SK-N-SH treated with all-trans-retinoic acid at 6 μM for 48 hours (cell line): ENCODE results near the gene ARSJ.

Experiments used
- ATAC-seq: fragments of 200-7000 bp; cut with Tn5 transposase; 3 replicates; pipeline ENCODE4 v1.9.1; 2020; ENCODE audit warnings: mild to moderate bottlenecking, moderate library complexity
- BACH2 ChIP-seq: fragments of 250-450 bp; sonication (Bioruptor Pico); IDR thresholded peaks from 2 replicates; pipeline ENCODE4 v1.9.0; 2021; ENCODE audit warnings: mild to moderate bottlenecking, borderline replicate concordance
- CSDC2 ChIP-seq: fragments of 250-450 bp; sonication (Bioruptor Pico); IDR thresholded peaks from 2 replicates; pipeline ENCODE4 v1.5.0; 2020; ENCODE audit warnings: mild to moderate bottlenecking, moderate library complexity
- ESRRG ChIP-seq: fragments of 250-450 bp; sonication (Bioruptor Pico); IDR thresholded peaks from 2 replicates; pipeline ENCODE4 v1.6.1; 2021; ENCODE audit warnings: mild to moderate bottlenecking
- GLIS3 ChIP-seq: fragments of 250-450 bp; sonication (Bioruptor Pico); IDR thresholded peaks from 2 replicates; pipeline ENCODE4 v1.5.0; 2020; ENCODE audit warnings: mild to moderate bottlenecking, moderate library complexity
- ISL1 ChIP-seq: fragments of 250-450 bp; sonication (Bioruptor Pico); IDR thresholded peaks from 2 replicates; pipeline ENCODE4 v2.1.2; 2022; ENCODE audit warnings: mild to moderate bottlenecking, moderate library complexity
- OSR1 ChIP-seq: fragments of 250-450 bp; sonication (Bioruptor Pico); IDR thresholded peaks from 2 replicates; pipeline ENCODE4 v1.8.0; 2022; ENCODE audit warnings: moderate library complexity, mild to moderate bottlenecking, inconsistent platforms
- PPARA ChIP-seq: fragments of 250-450 bp; sonication (Bioruptor Pico); IDR thresholded peaks from 2 replicates; pipeline ENCODE4 v1.5.0; 2020; ENCODE audit warnings: mild to moderate bottlenecking, borderline replicate concordance
- RARB ChIP-seq: fragments of 250-450 bp; sonication (Bioruptor Pico); IDR thresholded peaks from 2 replicates; pipeline ENCODE4 v1.8.0; 2021; ENCODE audit warnings: mild to moderate bottlenecking, moderate library complexity
- SNAI2 ChIP-seq: fragments of 250-450 bp; sonication (Bioruptor Pico); IDR thresholded peaks from 2 replicates; pipeline ENCODE4 v1.5.0; 2020; ENCODE audit warnings: mild to moderate bottlenecking, moderate library complexity
- TCF4 ChIP-seq: fragments of 250-450 bp; sonication (Bioruptor Pico); IDR thresholded peaks from 2 replicates; pipeline ENCODE4 v1.8.0; 2021; ENCODE audit warnings: mild to moderate bottlenecking, moderate library complexity, borderline replicate concordance
- ZC3H10 ChIP-seq: fragments of 250-450 bp; sonication (Bioruptor Pico); IDR thresholded peaks from 2 replicates; pipeline ENCODE4 v1.5.1; 2021; ENCODE audit warnings: mild to moderate bottlenecking, moderate library complexity
- ZFP3 ChIP-seq: fragments of 250-450 bp; sonication (Bioruptor Pico); IDR thresholded peaks from 2 replicates; pipeline ENCODE4 v1.5.0; 2020; ENCODE audit warnings: mild to moderate bottlenecking, moderate library complexity
- ZFP30 ChIP-seq: fragments of 450-650 bp; formaldehyde crosslinking; IDR thresholded peaks from 2 replicates; pipeline ENCODE4 v1.5.0; 2022; ENCODE audit warnings: mild to moderate bottlenecking, moderate library complexity
- ZNF565 ChIP-seq: fragments of 450-650 bp; formaldehyde crosslinking; conservative IDR thresholded peaks from 2 replicates; pipeline ENCODE4 v1.5.0; 2020; ENCODE audit warnings: low read depth, mild to moderate bottlenecking, moderate library complexity
- ZNF70 ChIP-seq: fragments of 450-650 bp; formaldehyde crosslinking; IDR thresholded peaks from 2 replicates; pipeline ENCODE4 v1.5.0; 2020; ENCODE audit warnings: mild to moderate bottlenecking, moderate library complexity
- ZNF8 ChIP-seq: fragments of 450-650 bp; formaldehyde crosslinking; IDR thresholded peaks from 2 replicates; pipeline ENCODE4 v1.5.0; 2020; ENCODE audit warnings: mild to moderate bottlenecking, moderate library complexity
- TF ChIP-seq, protein P1 (sequence below): fragments of 250-450 bp; sonication (Bioruptor Pico); IDR thresholded peaks from 2 replicates; pipeline ENCODE4 v1.5.0; 2020; ENCODE audit warnings: mild to moderate bottlenecking, moderate library complexity
- TF ChIP-seq, protein P2 (sequence below): fragments of 250-450 bp; sonication (Bioruptor Pico); IDR thresholded peaks from 2 replicates; pipeline ENCODE4 v1.5.1; 2021; ENCODE audit warnings: mild to moderate bottlenecking, moderate library complexity
- TF ChIP-seq, protein P3 (sequence below): fragments of 250-450 bp; sonication (Bioruptor Pico); IDR thresholded peaks from 2 replicates; pipeline ENCODE4 v1.8.0; 2021; ENCODE audit warnings: low read depth, mild to moderate bottlenecking, moderate library complexity, borderline replicate concordance
- TF ChIP-seq, protein P4 (sequence below): fragments of 250-450 bp; sonication (Bioruptor Pico); IDR thresholded peaks from 2 replicates; pipeline ENCODE4 v1.5.1; 2020; ENCODE audit warnings: low read depth, mild to moderate bottlenecking, moderate library complexity

The ARSJ gene

DNA sequence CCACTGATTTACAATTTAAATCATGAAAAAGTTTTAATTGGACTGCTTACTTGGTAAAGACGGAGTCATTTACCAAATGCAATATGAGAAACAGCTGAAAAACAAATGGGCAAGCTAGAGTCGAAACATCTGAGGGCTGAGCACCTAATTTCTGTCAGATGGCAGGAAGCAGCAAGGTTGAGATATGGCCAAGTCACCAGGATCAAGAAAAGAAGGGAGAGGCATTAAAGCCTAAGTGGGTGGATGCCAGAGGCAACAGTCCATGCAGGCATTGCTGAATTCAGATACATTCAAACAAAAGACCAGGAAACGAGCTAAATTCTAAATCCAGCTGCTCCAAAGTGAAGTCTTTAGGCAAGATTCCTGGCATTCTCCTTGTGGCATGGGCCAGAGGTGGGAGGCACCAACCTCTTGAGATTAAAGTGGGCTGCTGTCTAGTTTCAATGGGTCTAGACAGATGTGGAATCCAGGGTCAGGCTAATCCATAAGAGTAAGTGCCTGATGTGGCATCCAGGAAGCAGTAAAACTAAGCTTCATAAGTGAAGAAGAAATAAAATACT lies 8.0 kb upstream of the ARSJ start:
- TF ChIP-seq ZNF70 (CRISPR knock-in tag) (no peak), ZFP30 (CRISPR knock-in tag) (no peak), ESRRG (CRISPR knock-in tag) (no peak), CSDC2 (no peak), OSR1 (CRISPR knock-in tag) (no peak), ISL1 (CRISPR knock-in tag) (no peak), ZFP3 (CRISPR knock-in tag) (no peak), RARB (no peak), BACH2 (no peak), TCF4 (CRISPR knock-in tag) (no peak), ZC3H10 (no peak), PPARA (CRISPR knock-in tag) (no peak), ZNF8 (CRISPR knock-in tag) (no peak)
- TF ChIP-seq, protein P1, sequence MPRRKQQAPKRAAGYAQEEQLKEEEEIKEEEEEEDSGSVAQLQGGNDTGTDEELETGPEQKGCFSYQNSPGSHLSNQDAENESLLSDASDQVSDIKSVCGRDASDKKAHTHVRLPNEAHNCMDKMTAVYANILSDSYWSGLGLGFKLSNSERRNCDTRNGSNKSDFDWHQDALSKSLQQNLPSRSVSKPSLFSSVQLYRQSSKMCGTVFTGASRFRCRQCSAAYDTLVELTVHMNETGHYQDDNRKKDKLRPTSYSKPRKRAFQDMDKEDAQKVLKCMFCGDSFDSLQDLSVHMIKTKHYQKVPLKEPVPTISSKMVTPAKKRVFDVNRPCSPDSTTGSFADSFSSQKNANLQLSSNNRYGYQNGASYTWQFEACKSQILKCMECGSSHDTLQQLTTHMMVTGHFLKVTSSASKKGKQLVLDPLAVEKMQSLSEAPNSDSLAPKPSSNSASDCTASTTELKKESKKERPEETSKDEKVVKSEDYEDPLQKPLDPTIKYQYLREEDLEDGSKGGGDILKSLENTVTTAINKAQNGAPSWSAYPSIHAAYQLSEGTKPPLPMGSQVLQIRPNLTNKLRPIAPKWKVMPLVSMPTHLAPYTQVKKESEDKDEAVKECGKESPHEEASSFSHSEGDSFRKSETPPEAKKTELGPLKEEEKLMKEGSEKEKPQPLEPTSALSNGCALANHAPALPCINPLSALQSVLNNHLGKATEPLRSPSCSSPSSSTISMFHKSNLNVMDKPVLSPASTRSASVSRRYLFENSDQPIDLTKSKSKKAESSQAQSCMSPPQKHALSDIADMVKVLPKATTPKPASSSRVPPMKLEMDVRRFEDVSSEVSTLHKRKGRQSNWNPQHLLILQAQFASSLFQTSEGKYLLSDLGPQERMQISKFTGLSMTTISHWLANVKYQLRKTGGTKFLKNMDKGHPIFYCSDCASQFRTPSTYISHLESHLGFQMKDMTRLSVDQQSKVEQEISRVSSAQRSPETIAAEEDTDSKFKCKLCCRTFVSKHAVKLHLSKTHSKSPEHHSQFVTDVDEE (CRISPR knock-in tag), result no peak
- TF ChIP-seq, protein P2, sequence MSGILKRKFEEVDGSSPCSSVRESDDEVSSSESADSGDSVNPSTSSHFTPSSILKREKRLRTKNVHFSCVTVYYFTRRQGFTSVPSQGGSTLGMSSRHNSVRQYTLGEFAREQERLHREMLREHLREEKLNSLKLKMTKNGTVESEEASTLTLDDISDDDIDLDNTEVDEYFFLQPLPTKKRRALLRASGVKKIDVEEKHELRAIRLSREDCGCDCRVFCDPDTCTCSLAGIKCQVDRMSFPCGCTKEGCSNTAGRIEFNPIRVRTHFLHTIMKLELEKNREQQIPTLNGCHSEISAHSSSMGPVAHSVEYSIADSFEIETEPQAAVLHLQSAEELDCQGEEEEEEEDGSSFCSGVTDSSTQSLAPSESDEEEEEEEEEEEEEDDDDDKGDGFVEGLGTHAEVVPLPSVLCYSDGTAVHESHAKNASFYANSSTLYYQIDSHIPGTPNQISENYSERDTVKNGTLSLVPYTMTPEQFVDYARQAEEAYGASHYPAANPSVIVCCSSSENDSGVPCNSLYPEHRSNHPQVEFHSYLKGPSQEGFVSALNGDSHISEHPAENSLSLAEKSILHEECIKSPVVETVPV (CRISPR knock-in tag), result no peak
- TF ChIP-seq, protein P3, sequence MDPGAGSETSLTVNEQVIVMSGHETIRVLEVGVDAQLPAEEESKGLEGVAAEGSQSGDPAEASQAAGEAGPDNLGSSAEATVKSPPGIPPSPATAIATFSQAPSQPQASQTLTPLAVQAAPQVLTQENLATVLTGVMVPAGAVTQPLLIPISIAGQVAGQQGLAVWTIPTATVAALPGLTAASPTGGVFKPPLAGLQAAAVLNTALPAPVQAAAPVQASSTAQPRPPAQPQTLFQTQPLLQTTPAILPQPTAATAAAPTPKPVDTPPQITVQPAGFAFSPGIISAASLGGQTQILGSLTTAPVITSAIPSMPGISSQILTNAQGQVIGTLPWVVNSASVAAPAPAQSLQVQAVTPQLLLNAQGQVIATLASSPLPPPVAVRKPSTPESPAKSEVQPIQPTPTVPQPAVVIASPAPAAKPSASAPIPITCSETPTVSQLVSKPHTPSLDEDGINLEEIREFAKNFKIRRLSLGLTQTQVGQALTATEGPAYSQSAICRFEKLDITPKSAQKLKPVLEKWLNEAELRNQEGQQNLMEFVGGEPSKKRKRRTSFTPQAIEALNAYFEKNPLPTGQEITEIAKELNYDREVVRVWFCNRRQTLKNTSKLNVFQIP, result no peak
- TF ChIP-seq, protein P4, sequence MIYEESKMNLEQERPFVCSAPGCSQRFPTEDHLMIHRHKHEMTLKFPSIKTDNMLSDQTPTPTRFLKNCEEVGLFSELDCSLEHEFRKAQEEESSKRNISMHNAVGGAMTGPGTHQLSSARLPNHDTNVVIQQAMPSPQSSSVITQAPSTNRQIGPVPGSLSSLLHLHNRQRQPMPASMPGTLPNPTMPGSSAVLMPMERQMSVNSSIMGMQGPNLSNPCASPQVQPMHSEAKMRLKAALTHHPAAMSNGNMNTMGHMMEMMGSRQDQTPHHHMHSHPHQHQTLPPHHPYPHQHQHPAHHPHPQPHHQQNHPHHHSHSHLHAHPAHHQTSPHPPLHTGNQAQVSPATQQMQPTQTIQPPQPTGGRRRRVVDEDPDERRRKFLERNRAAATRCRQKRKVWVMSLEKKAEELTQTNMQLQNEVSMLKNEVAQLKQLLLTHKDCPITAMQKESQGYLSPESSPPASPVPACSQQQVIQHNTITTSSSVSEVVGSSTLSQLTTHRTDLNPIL (CRISPR knock-in tag), result no peak
- ATAC-seq, result no peak

DNA sequence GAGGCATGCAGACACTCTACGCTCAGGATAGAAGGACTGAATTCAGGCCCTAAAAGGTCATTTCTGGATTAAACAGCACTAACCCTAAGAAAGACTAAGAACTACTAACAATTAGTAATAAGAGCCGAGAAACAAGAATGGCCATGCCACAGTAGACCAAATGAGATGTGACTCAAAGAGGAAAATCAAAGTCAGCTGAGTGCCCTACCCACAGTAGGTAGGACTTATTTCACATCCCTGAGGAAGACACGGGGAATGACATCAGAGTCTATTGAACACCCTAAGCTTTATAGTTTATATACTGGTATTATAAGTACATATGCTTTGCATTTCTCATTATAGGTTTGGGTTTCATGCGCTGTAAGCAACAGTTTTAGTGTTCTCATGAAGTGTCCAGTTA lies 2.7 kb upstream of the ARSJ start:
- no peak for ATAC-seq
- no peak for TF ChIP-seq ESRRG (CRISPR knock-in tag)
- TF ChIP-seq BACH2, result no peak
- no peak for TF ChIP-seq ZC3H10
- no peak for TF ChIP-seq ZNF565 (CRISPR knock-in tag)
- TF ChIP-seq, protein P4 (CRISPR knock-in tag), result no peak

DNA sequence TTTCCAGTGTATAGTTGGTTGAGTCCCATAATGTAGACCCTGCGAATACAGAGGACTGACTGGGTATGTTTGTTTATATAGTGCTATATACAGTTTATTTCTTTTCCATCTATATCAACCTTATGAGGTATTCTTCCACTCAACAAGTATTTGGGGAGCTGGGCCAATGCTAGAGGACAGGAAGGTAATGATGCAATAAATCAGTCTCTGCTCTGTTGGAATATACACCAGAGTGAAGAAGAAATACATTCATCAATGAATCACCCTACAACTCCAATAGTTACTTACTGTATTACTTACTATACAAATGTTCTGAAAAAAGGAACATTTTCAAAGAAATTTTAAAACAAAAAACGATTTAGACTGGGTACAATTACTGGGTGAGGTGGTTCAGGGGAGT lies 2.1 kb upstream of the ARSJ start:
- ATAC-seq, result no peak

DNA sequence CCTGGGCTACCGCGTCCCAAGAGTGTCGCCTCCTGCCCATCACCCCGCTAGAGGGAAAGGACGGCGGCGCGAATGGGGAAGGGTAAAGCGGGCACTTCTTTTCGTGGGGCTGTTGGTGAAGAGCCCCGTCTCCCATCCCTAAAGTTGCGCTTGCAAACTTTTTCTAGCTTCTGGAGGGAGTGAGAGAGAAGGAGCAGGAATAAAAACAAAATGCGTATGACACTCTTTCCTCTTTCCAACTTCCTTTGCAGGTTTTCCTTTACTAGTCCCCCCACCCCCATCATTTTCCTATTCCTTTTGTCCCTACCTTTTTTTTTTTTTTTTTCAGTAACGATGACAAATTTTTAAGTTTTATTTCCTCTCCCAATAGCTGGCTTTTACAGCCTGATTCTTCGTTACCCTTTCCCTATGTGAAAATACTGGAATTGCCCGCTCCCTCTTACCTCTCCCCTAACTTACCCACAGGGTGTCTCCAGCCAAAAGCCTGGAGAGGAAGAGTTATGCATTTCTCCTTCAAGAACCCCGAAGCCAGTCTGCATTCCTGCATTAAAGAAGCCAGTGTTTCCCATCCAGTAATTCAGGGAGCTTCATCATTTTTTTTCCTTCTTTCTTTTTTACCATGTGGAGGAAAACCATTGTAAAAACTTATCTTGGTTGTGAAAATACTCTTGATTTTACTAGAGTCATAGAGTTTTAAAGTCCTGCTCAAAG lies 613 bp upstream of the ARSJ start:
- peak; percentile 39 for ATAC-seq
- TF ChIP-seq GLIS3, result 0 out of 2 replicates have a peak, but pooled peaks have one; percentile 51
- TF ChIP-seq TCF4 (CRISPR knock-in tag), result no peak

More for the DNA sequence above, 2.1 kb upstream of the ARSJ start:
- TF ChIP-seq BACH2 (no peak), SNAI2 (CRISPR knock-in tag) (no peak)
- TF ChIP-seq, all 23 proteins: peak for 0
